ENCODE measurements around the gene APOB. TPM values are rescaled to one million over a fixed set of nuclear protein-coding genes. Genes with fewer than 3 reads are reported as not detected.

APOB gene
- total and polyA plus RNA-seq, 2 of the 13 experiments (the other 11 are each of a cell fraction or from before 2014, with no cell fraction given) = 1,569 to 2,515 TPM

DNA sequence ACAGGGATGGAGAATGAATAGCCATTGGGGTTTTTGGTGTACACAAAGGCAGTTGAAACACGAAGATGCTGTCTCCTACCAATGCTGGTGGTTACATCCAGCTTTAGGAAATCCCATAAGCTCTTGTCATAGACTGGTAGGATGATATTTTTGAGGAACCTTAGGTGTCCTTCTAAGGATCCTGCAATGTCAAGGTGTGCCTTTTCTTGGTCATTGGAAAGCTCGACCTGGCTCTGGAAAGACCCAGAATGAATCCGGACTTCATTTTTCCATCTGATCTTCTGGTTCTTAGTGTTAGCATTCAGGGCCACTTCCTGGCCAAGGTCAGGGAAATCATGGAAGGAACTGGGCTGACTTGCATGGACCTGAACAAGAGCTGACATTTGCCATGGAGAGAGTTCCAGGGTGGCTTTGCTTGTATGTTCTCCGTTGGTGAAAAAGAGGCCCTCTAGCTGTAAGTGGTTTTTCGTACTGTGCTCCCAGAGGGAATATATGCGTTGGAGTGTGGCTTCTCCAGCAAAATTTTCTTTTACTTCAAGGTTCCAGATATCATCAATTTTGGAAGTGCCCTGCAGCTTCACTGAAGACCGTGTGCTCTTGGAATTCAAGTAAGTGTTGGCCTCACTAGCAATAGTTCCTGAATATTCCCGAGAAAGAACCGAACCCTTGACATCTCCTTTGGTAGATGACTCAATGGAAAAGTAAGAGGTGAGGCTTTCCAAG, 38.0 kb downstream of the APOB start (continued):
- TF ChIP-seq STAT5B (CRISPR knock-in tag; IDR thresholded peaks at IDR 0.05) (no peak; the same call in 1 of the 2 replicates), GATA4 (IDR thresholded peaks at IDR 0.05; ENCODE audit: borderline replicate concordance, low read depth) (no peak), NFE2 (CRISPR knock-in tag; IDR thresholded peaks at IDR 0.05) (no peak), GABPA (IDR thresholded peaks at IDR 0.05; ENCODE audit: low read depth, low read length) (no peak), GABPA (CRISPR knock-in tag; IDR thresholded peaks at IDR 0.05; ENCODE audit: low read depth) (0 out of 2 replicates have a peak, but pooled peaks have one; percentile 24), NCOA5 (CRISPR knock-in tag; IDR thresholded peaks at IDR 0.05) (peak; percentile 99), GZF1 (CRISPR knock-in tag; IDR thresholded peaks at IDR 0.05) (no peak), NR2F6 (IDR thresholded peaks at IDR 0.05) (no peak), NR2F6 (CRISPR knock-in tag; IDR thresholded peaks at IDR 0.05) (no peak), WIZ (CRISPR knock-in tag; IDR thresholded peaks at IDR 0.05) (no peak), CEBPG (CRISPR knock-in tag; IDR thresholded peaks at IDR 0.05) (0 out of 2 replicates have a peak, but pooled peaks have one; percentile 10)
- TF ChIP-seq, protein P1, sequence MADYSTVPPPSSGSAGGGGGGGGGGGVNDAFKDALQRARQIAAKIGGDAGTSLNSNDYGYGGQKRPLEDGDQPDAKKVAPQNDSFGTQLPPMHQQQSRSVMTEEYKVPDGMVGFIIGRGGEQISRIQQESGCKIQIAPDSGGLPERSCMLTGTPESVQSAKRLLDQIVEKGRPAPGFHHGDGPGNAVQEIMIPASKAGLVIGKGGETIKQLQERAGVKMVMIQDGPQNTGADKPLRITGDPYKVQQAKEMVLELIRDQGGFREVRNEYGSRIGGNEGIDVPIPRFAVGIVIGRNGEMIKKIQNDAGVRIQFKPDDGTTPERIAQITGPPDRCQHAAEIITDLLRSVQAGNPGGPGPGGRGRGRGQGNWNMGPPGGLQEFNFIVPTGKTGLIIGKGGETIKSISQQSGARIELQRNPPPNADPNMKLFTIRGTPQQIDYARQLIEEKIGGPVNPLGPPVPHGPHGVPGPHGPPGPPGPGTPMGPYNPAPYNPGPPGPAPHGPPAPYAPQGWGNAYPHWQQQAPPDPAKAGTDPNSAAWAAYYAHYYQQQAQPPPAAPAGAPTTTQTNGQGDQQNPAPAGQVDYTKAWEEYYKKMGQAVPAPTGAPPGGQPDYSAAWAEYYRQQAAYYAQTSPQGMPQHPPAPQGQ (CRISPR knock-in tag; IDR thresholded peaks at IDR 0.05; ENCODE audit: borderline replicate concordance) = no peak
- TF ChIP-seq, protein P2, sequence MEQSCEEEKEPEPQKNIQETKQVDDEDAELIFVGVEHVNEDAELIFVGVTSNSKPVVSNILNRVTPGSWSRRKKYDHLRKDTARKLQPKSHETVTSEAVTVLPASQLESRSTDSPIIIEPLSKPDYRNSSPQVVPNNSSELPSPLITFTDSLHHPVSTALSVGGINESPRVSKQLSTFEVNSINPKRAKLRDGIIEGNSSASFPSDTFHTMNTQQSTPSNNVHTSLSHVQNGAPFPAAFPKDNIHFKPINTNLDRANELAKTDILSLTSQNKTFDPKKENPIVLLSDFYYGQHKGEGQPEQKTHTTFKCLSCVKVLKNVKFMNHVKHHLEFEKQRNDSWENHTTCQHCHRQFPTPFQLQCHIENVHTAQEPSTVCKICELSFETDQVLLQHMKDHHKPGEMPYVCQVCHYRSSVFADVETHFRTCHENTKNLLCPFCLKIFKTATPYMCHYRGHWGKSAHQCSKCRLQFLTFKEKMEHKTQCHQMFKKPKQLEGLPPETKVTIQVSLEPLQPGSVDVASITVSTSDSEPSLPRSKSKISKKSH (CRISPR knock-in tag; IDR thresholded peaks at IDR 0.05; ENCODE audit: borderline replicate concordance) = no peak
- TF ChIP-seq, protein P3, sequence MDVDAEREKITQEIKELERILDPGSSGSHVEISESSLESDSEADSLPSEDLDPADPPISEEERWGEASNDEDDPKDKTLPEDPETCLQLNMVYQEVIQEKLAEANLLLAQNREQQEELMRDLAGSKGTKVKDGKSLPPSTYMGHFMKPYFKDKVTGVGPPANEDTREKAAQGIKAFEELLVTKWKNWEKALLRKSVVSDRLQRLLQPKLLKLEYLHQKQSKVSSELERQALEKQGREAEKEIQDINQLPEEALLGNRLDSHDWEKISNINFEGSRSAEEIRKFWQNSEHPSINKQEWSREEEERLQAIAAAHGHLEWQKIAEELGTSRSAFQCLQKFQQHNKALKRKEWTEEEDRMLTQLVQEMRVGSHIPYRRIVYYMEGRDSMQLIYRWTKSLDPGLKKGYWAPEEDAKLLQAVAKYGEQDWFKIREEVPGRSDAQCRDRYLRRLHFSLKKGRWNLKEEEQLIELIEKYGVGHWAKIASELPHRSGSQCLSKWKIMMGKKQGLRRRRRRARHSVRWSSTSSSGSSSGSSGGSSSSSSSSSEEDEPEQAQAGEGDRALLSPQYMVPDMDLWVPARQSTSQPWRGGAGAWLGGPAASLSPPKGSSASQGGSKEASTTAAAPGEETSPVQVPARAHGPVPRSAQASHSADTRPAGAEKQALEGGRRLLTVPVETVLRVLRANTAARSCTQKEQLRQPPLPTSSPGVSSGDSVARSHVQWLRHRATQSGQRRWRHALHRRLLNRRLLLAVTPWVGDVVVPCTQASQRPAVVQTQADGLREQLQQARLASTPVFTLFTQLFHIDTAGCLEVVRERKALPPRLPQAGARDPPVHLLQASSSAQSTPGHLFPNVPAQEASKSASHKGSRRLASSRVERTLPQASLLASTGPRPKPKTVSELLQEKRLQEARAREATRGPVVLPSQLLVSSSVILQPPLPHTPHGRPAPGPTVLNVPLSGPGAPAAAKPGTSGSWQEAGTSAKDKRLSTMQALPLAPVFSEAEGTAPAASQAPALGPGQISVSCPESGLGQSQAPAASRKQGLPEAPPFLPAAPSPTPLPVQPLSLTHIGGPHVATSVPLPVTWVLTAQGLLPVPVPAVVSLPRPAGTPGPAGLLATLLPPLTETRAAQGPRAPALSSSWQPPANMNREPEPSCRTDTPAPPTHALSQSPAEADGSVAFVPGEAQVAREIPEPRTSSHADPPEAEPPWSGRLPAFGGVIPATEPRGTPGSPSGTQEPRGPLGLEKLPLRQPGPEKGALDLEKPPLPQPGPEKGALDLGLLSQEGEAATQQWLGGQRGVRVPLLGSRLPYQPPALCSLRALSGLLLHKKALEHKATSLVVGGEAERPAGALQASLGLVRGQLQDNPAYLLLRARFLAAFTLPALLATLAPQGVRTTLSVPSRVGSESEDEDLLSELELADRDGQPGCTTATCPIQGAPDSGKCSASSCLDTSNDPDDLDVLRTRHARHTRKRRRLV (CRISPR knock-in tag; IDR thresholded peaks at IDR 0.05) = no peak
- TF ChIP-seq, protein P4, sequence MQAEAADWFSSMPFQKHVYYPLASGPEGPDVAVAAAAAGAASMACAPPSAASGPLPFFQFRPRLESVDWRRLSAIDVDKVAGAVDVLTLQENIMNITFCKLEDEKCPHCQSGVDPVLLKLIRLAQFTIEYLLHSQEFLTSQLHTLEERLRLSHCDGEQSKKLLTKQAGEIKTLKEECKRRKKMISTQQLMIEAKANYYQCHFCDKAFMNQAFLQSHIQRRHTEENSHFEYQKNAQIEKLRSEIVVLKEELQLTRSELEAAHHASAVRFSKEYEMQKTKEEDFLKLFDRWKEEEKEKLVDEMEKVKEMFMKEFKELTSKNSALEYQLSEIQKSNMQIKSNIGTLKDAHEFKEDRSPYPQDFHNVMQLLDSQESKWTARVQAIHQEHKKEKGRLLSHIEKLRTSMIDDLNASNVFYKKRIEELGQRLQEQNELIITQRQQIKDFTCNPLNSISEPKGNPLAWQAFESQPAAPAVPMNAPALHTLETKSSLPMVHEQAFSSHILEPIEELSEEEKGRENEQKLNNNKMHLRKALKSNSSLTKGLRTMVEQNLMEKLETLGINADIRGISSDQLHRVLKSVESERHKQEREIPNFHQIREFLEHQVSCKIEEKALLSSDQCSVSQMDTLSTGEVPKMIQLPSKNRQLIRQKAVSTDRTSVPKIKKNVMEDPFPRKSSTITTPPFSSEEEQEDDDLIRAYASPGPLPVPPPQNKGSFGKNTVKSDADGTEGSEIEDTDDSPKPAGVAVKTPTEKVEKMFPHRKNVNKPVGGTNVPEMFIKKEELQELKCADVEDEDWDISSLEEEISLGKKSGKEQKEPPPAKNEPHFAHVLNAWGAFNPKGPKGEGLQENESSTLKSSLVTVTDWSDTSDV (CRISPR knock-in tag; IDR thresholded peaks at IDR 0.05) = no peak
- TF ChIP-seq, protein P5, sequence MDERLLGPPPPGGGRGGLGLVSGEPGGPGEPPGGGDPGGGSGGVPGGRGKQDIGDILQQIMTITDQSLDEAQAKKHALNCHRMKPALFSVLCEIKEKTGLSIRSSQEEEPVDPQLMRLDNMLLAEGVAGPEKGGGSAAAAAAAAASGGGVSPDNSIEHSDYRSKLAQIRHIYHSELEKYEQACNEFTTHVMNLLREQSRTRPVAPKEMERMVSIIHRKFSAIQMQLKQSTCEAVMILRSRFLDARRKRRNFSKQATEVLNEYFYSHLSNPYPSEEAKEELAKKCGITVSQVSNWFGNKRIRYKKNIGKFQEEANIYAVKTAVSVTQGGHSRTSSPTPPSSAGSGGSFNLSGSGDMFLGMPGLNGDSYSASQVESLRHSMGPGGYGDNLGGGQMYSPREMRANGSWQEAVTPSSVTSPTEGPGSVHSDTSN (CRISPR knock-in tag; IDR thresholded peaks at IDR 0.05) = no peak

Measured in HepG2 (cell line).